GM21717 (cell line): ENCODE data around the gene PAQR4.

Experiments used
- ATAC-seq: cut with Tn5 transposase; IDR thresholded peaks from one replicate; pipeline ENCODE4 v1.9.1; 2021; ENCODE audit warnings: mild to moderate bottlenecking, moderate library complexity; ENCODE audit not compliant: unreplicated experiment

The PAQR4 gene

DNA sequence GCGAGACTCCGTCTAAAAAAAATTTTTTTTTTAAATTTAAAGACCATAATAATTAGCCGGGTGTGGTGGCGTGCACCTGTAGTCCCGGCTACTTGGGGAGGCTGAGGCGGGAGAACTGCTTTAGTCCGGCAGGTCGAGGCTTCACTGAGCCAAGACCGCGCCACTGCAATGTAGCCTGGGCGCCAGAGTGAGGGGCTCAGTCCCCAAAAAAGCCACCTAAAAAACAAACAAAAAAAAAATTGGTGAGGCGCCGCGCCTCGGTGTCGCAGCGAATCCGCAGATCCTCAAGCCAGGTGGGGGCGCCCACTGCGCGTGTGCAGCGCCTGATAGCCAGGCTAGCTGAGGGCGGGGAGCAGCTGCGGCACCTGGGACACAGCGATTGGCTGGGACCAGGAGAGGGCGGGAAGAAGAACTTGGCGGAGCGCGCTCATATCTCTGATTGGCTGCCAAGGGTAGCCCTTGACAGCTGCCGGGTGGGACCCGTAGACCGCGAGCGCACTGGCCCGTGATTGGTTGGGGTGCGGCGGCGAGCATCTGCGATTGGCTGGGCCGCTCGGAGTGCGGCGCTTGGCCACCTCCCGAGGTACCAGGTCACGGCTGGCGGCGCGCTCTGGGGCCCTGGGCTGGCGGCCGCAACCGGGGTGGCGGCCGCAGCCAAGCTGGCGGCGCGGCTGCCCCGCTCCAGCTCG lies 34.6 kb downstream of the PAQR4 start:
- peak; percentile 94 for ATAC-seq

DNA sequence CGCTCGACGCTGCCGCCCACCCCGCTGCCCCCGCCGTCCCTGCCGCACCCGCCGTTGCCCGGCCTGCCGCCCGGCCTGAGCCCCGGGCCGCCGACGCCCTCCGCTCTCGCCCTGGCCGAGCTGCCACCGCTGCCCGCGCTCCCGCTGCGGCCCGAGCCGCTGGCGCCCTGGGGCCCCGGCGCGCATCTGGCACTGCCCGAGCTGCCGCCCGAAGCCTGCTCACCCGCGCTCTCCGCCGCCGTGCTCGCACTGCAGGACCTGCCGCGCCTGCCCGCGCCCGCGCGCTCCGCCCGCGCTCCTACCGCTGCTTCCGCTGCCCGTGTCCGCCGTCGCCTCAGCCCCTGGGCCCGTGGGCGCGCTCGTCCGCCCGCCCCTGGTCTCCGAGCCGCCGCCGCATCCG lies 35.2 kb downstream of the PAQR4 start:
- no peak for ATAC-seq

DNA sequence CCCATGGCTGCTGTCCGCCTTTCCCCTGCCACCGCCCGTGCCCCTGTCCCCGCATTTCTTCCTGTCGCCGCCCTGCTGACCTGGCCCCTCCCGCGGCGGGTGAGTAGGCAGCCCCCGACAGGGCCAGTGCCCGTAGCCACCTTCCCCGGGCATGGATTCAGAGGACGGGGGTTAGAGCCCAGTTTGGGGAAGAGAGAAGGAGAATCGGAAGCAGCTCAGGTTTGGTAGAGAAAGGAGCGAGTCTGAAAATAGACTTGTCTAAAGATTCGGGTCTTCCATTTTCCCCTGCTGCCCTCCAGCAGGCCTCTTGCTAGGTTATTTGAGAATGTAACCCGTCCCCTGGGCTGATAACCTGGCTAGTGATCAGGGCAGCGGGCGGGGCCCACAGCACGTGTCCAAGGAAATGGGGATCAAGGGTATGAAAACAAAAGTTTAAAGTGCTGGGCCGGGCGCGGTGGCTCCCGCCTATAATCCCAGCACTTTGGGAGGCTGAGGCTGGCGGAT lies 35.7 kb downstream of the PAQR4 start:
- no peak for ATAC-seq

DNA sequence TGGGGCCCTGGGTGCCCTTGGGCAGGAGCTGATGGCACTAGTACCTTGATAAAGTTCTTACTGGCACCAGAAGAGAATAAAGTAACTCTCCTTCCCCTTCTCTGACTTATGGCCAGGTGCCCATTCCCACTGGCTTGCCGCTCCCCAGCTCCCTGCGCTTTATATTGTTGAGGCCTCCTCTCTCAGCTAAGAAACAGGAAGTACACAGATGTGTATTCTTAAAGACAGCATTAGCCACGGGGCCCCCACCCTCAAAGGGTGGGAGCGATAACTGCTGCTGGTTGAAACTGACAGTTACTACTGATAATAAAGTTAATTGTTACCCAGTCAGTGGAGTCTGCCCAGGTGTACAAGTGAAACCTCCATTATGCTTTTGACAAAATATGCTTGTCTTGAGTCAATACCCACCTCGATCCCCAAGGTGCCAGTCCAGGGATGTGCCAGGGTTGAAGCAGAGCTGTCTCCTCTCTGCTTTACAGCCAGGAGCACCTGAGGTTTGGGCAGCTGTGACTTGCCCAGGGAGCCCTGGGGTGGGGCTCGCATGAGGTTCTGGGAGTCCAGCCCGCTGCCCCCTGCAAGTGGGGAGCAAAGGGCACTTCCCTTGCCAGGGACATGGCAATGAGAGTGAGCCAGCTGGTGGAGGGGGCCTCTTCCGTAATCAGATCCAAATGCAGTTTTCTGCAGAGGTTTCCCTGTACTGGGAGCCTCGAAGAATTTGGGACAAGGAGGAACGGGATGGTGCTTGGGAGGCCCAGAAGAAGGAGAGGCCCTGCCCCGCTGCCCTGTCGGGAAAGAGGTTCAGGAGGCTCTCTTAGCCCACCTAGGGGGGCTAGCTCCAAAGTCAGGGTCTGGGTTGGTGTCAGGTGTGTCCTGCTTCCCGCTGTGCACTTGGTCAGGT lies 38.2 kb downstream of the PAQR4 start:
- no peak for ATAC-seq

DNA sequence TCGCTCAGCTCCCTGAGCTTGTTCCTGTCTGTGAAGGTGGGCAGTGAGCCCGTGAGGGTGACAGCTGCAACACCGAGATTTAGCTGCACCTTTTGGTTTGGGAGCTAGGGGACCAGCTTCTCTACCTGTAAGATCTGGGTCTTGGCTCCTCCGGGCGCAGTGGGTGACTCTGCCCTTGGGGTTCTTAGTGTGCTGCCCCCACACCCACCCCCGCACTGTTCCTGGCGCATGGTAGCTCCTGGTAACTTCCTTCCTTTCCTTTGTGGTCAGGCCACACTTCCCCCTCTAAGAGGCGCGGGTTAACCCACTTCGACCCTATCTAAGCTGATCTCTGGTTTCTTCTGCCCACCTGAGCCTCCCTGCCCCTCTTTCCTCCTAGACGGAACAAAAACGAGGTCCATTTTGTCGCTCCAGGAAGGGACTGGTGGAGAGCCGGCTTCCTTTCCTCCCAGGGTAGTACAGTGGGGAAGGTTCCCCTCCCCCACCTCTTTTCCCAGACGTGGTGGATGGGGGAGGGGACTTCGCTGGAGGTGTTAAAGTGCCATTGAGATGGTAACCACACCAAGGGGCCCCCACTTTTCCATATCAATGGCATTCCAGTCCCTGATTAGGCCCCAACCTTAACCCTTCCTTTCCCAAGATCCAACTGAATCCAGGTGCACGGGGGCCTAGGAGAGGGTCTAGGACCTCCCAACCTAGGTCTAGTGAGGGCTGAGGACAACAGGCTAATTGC lies 39.0 kb downstream of the PAQR4 start:
- no peak for ATAC-seq

DNA sequence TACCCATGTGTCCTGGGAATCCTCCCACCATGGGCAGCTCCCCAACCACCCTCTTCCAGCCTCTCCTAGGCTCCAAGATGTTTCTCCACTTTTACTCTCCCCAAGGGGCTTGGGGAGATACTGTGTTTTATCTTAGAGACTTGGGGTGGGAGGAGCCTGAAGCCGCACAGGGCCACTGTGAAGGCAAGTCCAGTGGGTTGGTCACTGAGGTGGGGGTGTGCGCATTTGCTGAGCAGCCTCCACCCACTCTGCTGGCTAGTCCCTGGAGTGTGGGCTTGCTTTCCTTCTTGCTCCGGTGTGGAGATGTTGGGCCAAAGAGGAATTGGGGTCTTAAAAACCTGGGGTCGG lies 39.5 kb downstream of the PAQR4 start:
- ATAC-seq, result no peak

DNA sequence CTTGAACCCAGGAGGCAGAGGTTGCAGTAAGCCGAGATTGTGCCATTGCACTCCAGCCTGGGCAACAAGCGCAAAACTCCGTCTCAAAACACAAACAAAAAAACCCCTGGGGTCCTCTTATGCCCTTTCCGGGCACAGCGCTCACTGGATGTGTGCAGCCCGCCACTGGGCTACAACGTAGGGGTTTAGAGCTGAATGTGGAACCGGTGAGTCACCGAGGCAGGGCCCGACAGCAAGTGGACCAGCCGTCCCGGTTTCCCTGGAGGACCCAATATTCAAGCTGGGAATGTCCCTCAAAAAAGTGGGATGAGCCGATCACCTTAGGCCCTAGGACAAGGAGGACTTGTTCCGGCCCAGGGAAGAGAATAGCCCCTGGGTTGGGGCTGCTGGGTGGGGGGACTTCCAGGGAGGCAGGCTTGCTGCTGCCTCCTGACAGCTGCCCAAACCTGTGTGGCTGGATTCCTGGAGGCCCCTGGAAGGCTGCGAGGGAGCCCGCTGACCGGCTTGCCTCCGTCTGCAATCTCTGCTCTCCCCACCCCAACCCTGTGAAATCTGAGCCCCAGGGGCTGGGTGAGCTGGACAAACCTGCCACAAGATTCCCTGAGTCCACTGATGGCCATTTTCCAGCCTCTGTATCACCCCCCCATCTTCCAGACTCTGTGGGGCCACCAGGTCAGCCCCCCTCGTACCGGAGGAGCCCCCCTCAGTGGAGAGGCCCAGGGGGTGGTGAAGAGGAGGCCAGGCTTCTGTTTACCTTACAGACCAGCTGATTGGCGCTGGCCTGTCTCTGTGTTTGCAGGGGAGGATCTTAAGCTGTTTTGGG lies 40.6 kb downstream of the PAQR4 start:
- ATAC-seq, result no peak

DNA sequence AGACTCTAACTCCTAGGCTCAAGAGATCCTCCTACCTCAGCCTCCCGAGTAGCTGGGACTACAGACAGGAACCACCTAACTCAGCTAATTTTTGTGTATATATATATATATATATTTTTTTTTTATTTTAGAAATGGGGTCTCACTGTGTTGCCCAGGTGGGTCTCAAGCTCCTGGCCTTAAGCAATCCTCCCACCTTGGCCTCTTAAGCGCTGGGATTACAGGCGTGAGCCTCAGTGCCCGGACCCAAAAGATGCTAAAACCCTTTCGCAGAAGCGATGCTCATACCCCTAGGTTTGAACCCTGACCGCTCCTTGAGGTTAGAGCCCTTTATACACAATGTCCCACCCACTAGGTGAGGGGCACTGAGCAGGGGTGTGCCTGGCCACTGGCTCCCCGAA lies 41.4 kb downstream of the PAQR4 start:
- ATAC-seq, result no peak

DNA sequence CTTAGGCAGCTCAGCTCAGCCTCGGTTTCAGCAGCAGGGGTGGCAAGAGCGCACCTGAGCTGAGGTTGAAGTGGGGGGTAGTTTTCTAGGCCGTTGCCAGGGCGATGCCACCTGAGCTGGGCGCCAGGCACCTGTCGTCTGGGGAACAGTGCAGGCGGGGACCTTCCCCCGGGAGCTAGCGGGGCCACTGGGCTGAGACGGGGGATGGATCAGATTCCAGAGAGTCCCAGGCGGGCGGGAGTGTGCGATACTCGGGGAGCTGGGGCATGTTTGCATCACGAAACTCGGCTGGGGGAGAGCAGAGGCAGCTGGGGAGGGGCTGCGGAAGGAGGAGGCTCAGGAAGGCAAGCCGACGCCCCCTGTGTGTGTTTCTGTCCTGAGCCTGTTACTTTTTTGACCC lies 43.1 kb downstream of the PAQR4 start:
- no peak for ATAC-seq

DNA sequence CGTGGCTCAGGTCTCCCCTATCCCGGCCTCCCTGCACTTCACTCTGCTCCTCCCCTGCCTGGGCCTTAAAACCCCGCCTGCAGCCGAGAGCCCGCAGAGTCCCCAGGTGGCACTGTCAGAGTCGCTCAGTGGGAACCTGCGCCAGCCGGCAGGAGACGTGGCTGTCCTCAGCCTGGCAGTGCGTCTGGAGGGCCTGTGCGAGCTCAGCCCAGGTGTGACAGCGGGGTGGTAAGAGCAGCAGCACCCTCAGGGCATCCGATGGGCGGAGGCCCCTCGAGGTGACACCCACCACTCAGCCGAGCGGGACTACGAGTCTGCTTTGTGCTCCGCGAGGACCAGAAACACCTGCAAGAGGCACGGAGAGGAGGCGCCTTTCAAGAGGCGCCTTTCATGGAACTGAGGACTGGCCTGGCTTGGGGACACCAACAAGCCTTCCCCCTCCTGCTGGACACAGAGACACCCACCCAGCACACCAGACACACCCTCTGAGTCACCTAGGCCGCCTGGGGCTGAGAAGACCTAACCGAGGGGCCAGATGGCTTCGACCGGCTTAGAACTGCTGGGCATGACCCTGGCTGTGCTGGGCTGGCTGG lies 43.8 kb downstream of the PAQR4 start, which contains the start of gene CLDN9:
Gene CLDN9 (plus strand): TSS at position 96 of the 593 bp plus-strand sequence. CDS start 440 bp downstream, at position 536.
- no peak for ATAC-seq

DNA sequence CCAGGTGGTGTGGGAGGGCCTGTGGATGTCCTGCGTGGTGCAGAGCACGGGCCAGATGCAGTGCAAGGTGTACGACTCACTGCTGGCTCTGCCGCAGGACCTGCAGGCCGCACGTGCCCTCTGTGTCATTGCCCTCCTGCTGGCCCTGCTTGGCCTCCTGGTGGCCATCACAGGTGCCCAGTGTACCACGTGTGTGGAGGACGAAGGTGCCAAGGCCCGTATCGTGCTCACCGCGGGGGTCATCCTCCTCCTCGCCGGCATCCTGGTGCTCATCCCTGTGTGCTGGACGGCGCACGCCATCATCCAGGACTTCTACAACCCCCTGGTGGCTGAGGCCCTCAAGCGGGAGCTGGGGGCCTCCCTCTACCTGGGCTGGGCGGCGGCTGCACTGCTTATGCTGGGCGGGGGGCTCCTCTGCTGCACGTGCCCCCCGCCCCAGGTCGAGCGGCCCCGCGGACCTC lies 44.4 kb downstream of the PAQR4 start:
- ATAC-seq, result no peak

DNA sequence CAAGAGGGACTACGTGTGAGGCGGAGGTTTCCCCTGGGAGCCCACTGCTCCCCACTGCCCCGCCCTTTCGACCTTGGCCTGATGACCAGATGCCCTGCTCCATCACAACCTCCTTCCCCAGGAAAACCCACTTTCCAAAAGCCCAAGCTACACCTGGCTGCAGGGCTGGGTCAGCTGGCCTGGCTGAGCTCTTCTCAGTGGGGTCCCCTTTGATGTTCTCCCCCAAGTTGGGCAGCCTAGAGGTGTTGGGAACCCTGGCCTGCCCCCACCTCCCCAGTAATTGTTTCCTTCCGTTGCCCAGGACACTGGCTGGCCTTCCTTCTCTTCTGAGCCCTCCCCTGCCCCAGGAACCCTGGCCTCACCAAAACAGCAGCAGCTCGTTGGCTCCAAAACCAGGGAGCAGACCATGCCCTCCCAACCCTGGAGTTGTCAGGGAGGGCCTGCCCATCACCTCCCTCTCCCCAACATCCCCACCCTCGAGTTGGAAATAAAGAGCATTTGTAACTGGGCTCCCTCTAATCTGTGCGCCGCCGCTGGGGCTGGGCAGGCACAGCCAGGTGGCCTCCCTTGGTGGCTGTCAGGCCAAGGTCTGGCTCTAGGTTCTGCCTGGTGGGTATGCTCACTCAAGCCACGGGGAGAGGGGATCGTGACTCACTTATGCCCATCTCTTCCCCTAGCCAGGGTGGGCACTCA lies 45.0 kb downstream of the PAQR4 start:
- ATAC-seq, result no peak

DNA sequence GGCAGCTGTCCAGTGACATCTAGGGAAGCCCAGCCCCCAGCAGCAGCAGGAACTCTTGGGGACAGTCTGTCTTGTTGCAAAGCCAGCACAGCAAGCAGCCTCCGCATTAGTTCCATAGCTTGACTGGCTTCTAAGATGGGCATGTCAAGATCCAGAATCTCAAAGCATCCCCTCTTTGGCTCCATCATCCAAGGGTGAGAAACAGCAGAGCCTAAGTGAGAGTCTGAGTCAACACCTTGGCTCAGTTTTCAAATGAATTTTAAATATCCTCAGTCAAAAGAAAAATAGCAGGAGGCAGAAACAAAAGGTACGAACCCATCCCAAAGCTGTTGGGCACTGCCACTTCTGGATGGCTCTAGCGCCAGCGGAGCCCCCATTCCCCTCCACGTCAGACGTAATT lies 45.8 kb downstream of the PAQR4 start:
- no peak for ATAC-seq

DNA sequence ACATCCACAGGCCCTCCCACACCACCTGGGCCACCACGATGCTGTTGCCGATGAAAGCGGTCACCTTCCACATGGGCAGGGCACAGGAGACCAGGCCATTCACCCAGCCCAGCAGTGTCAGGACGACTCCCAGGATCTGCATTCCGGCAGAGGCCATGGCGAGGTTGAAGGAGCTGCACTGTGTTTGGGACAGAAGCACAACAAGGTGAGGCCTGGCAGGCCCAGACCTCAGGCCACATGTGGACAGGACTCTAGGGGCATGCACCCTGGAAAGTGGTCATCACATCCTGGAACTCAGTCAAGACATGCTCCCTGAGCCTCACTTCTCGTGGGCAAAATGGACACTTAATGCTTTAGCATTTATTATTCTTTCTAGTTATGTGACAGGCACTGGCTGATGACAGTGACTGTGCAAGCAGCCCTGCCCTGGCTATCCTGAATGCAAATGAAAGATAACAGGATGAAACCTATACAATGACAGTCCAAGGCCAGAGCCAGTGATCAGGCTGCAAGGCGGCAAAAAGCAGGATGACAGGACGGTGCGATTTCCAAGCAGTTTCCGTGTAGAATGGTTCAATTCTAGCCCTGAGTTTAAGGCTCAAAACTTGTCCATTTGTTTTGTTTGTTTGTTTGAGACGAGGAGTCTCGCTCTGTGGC lies 46.8 kb downstream of the PAQR4 start:
- ATAC-seq, result no peak

DNA sequence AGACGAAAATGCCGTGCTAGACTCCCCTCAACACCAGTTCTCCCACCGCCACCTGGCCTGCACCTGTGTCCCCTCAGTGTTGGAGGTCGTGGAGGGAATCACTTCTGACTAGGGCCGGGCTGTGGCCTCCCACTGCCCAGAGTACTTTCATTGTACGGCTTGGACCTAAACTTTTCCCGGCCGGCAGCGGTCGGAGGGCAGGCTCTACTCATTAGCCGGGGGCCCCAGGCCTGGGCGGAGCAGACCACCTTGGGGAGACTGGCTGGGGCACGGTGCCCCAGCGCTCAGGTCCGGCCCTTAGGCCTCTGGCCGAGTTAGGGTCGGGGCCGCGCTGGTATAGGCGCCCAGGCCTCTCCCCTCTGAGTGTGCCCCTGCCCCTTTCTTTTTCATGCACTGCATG lies 48.2 kb downstream of the PAQR4 start:
- no peak for ATAC-seq

DNA sequence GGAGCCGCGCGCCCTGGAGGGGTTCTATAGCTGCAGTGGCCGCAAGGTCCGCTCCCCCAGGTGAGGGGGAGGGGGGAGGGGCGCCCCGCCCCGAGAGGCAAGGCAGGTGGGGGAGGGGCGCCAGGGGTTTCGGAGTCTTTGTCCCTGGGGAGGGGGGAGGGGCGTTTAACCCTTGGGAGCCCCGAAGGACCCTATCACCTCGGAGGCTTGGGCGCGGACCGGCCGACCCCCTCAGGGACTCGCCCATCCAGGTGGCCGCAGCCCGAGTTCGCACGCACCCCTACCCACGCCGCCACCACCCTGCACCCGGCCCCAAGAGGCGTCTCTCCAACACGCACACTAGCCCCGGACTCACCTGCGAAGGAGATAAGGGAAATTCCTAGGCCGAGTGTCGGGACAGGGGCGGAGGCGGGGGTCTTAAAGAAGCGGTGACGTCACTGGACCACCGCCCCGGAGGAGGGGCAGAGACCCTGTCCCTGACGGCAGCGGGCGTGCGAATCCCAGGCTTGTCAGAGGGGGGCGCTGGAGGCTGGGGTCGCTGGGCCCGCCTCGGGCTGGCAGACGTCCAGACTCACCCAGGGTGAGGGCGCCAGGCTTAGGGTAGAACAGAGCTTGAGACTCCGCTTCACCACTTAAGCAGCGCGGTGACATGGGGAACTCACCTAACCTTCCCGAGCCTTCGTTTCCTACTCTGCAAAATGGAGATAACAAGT lies 48.8 kb downstream of the PAQR4 start, which contains the start of gene CLDN6:
Gene CLDN6 (minus strand): TSS at position 390 of the 713 bp plus-strand sequence. CDS start 2,162 bp downstream, outside the sequence.
- no peak for ATAC-seq

DNA sequence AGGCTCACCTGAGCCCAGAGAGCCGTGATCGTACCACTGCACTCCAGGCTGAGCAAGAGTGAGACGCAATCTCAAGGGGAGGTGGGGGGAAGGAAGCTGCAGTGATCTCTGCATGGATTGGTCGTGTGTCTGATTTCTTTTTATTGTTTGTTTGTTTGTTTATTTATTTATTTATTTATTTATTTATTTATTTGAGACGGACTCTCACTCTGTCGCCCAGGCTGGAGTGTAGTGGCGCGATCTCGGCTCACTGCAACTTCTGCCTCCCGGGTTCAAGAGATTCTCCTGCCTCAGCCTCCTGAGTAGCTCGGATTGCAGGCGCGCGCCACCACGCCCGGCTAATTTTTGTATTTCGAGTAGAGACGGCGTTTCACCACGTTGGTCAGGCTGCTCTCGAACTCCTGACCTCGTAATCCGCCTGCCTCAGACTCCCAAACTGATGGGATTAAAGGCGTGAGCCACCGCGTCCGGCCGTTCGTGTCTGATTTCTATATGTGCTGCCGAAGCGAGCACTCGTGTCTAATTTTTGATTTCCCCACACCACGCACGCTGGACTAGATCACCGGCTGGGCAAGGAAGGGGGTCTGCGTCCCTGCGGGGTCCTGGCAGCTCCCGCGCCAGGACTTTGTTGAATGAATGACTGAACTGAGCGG lies 50.6 kb downstream of the PAQR4 start:
- no peak for ATAC-seq

DNA sequence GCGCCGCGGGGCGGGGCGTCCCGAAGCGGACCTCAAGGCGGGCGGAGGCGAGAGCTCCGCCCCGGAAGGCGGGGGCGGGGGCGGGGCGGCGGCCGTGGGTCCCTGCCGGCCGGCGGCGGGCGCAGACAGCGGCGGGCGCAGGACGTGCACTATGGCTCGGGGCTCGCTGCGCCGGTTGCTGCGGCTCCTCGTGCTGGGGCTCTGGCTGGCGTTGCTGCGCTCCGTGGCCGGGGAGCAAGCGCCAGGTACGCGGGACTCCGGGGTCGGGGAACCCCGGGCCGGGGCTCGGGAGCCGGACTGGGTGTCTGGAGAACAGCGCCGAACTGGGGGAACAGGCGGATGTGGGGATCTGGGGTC lies 51.1 kb downstream of the PAQR4 start, which contains the start of gene TNFRSF12A:
Gene TNFRSF12A (plus strand): TSS at position 122 of the 357 bp plus-strand sequence. CDS start 30 bp downstream, at position 152.
- no peak for ATAC-seq
